MV-4-11 (cell line): ENCODE results near the gene SLC25A22.

Experiments used
- DNase-seq: peaks from one replicate; lab custom pipeline; 2025; lab: John Stamatoyannopoulos, UW

The SLC25A22 gene

DNA sequence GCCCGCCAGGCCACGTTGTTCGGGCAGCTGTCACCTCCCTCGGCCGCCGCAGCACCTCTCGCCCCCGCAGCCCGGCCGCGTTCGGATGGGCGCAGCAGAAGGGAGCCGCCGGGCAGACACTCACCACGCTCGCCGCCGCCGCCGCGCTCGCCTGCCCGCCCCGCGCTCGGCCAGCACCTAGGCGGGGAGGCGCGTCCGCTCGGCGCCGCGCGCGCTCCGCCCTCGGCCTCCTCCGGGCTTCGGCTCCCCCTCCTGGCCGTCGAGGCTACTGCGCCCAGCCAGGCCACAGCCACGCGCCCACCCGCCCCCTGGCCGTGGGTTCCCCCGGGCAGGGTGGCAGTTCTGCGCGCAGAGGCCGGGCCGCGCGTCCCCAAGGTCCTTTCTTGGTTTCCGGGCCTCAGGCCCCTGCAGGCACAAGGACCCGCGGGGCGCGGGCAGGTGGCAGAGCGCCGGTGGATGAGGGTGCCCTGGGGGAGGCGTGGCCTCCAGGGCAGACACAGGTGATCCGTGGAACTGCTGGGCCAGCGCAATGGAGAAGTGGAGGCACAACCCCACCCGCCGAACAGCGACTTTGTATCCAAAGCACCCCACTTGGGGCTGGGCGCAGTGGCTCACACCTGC, at the start of gene SLC25A22:
Gene SLC25A22, minus strand, starts transcription at position 189 of the 621 bp plus-strand sequence. CDS start 3,275 bp downstream, outside the sequence.
- peak; percentile 63 for DNase-seq

DNA sequence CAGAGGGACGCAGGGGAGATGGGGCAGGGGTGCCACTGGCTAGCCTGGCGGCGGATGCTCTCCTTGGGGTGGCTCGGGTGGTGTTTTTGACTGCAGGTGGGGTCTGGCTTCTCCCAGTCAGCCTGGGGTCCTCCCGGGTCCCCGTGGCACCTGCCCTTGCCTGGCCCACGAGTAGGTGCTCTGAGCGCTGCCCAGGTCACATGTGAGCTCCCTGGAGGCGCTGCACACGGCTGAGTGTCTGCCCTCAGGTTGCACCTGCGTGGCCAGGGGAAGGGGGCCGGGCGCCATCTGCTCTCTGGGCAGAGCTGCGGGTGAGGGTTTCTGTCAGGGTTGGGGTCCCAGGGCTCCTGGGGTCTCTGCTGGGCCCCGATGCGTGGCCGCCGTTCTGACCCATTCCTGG, 49.8 kb upstream of the SLC25A22 start:
- no peak for DNase-seq

DNA sequence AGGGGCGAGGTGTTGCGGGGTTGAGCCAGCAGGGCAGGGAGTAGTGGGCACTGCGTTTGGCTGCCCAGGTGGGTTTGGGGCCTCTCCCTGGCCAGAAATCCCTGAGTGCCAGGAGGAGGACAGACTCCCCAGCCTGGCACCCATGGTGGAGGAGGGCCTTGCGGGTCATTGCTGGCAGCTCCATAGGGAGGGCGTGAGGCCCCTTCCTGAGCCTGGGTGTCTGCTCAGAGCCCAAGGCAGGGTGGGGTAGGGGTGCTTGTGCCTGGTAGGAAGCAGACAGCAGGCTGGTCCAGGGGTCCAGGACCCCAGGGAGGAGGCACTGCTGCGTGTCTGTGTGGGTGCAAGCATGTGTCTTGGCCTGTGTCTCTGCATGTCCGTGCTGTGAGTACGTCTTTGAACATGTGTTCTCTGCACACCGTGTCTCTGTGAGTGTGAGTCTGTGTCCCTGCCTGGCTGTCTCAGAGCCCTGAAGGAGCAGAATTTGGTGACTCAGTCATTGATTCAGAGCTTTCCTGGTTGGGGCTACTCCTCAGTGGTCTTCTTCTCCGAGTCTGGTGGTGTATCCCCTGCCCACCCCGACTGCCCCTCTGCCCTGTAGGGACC, 48.5 kb upstream of the SLC25A22 start:
- DNase-seq, result no peak

DNA sequence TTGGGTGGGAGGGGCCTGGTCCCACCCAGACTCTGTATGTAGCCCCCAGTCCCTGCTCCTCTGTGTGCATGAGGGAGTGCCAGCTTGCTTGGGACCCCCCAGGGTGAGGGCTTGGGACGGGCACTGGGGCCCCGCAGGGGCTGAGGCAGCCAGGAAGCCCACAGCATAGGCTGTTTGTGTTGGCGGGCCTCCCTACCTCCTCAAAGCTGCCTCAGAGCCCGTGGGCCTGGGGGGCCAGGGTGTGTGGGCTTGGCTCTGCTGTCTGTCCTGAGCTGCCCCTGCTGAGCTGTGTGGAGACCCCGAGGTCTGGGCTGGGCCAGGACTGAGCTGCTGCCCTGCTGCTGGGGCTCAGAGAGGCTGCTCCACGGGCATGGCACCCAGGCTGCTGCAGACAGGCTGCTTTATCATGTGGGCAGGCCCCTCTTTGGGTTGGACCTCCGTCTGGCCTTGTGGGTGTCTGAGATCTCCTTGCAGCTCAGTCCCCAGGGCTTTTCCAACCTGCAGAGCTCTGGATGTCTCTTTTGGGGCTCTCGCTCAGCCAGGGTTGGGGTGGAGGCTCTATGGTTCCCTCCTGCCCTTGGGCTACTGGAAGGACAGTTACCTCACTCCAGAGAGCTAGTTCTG, 47.9 kb upstream of the SLC25A22 start:
- no peak for DNase-seq

DNA sequence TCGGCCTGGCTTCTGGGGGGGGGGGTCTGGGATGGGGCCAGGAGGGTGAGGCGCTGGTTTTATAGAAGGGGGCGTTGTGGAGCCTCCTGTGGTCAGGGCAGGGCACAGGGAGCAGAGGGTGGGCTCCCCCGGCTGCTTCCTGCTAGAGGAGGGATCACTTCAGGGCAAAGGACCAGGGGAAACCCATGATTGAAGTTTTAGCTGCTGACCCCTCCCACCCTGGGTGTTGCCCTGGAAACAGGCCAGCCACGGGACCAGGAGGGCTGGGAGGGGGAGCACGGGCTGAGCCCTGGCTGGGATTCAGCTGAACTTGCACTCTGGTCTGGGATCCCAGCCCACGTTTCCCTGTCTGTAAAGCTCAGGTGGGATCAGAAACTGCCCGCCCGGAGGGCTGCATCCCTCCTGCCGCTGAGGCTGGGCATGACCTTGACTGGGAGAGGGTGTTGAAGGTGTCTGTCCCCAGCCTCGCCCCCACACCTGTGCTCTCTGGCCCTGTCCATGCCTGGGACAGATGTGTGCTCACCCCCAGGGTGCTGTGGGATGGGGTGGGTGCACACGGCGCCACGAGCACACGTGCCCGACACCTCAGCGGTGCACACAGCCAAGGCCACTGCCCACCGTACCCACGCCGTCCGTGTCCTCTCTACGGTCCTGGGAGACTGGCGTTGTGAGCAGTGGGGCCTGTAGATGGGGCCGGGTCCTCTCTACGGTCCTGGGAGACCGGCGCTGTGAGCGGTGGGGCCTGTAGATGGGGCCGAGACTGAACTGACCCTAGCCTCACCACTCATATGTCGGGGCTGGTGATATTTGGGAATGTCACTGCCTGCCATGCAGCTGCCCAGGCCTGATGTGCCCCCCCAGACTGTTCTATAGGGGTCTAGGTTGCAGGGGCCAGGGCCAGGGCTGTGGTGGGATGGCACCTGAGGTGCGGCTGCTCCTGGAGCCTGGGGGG, 46.9 kb upstream of the SLC25A22 start:
- DNase-seq, result no peak

DNA sequence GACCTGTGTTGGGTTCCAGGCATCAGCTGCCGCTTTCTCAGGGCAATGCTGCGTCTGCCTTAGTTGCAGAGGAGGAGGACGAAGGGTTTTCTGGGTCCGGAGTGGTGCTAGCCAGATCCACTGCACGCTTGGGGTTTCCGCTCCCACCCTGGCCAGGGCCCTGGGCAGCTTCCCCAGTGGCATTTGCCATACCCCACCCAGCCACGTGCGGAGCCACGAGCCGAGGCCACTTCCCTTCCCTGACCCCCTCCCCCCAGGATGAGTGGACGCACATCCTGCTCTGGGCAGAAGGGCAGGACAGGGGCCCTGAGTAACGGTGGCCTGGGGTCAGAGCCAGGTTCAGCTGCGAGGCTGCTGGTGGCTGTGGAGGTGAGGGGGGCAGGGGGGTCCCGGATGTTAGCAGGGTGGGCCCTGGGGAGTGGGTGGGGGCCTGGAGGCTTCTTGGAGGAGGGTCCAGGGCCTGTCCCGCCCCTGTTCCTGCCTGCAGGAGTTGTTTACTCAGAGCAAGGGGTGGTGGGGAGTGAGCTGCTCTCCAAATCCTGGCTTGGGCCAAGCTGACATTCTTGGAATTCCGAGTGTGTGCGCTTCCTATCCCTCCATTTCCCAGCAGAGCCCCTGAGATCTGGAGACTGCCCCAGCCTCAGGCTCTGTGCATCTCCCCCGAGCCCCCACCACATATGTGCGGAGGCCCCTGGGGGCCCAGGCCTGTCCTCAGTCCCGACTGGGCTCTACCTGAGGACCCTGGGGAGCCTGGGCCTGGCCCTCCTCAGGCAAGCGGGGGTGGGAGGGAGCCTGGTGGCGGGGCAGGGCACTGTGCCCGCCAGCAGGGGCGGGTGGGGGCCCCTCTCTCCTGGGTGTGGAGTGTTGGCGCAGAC, 46.0 kb upstream of the SLC25A22 start:
- no peak for DNase-seq

DNA sequence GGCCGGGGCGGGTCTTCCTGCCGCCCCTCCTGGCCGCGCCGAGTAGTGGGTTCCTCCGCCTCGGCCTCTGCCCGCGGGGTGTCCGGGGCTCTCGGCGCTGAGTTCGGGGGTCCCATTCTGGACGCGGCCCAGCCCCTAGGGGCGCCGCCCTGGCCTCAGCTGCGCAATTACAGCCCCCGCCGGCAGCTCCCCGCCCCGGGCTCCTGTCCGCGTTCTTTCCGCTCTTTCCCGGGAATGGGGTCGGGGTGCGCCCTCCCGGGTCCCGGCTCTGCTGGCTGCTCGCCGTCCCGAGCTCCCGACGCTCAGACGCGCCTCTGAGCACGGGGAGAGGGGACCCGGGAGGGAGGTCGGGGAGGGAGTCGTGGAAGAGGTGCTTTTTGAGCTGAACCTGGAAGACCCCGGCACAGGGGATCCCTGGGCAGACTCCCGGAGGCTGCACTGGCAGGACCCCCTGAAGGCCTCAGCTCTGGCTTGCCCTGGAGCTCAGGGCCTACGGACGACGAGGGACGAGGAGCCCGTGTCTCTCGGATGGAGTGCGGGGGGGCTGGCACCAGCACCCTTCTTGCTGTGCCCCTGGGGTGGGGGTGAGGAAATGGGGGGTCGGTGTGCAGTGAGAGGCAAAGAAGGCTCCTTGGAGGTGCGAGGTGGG, 45.1 kb upstream of the SLC25A22 start:
- no peak for DNase-seq

DNA sequence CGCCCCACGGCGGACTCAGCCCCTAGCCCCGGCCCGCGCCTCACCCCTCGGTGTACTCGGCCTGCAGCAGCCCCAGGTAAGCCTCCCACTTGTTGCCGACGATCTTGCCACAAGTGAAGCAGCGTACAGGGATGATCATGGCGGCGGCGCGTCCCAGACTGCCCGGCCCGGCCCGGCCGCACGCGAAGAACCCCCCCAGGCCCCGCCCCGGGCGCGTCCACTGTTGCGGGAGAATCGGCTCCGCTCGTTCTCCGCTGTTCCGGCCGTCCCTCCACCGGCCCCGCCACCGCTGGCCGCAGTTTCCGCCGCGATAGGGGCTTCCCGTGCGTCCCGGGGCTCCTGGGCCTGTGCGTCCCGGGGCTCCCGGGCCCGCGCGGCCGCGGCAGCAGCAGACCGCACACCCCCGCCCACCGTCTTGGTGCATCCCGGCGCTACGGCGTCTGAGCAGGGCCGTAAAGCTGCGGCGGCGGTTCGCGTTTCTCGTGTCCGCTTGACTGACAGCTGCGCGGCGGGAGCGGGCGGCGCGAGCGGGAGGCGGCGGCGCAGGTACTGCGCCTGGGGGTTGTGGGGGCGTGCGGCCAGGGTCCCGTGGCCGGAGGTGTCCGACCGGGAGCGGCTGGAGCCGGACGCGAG, 44.4 kb upstream of the SLC25A22 start, which contains the start of the genes POLR2L and TSPAN4:
Gene POLR2L, minus strand, starts transcription at position 160 of the 633 bp plus-strand sequence. Its CDS starts 21 bp downstream, at position 139.
Gene TSPAN4, plus strand, starts transcription at position 483 of the 633 bp plus-strand sequence. CDS start 7,453 bp downstream, outside the sequence.
- DNase-seq, result peak; percentile 72

DNA sequence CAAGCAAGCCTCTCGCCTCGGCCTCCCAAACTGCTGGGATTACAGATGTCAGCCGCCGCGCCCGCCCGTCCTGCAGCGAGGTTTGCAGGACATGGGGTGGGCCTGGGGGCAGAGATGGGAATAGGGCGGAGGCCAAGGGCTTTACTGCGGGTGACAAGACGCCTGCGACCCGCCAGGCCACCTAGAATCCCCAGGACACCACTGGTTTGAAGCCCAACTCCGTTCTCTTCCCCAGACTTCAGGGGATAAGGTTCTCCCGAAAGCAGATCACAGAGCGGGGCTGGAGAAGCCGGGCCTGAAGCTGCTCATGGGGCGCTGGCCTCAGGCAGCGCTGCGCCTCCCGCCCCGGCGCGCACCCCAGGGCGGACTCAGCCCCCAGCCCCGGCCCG, 43.9 kb upstream of the SLC25A22 start:
- DNase-seq, result no peak

DNA sequence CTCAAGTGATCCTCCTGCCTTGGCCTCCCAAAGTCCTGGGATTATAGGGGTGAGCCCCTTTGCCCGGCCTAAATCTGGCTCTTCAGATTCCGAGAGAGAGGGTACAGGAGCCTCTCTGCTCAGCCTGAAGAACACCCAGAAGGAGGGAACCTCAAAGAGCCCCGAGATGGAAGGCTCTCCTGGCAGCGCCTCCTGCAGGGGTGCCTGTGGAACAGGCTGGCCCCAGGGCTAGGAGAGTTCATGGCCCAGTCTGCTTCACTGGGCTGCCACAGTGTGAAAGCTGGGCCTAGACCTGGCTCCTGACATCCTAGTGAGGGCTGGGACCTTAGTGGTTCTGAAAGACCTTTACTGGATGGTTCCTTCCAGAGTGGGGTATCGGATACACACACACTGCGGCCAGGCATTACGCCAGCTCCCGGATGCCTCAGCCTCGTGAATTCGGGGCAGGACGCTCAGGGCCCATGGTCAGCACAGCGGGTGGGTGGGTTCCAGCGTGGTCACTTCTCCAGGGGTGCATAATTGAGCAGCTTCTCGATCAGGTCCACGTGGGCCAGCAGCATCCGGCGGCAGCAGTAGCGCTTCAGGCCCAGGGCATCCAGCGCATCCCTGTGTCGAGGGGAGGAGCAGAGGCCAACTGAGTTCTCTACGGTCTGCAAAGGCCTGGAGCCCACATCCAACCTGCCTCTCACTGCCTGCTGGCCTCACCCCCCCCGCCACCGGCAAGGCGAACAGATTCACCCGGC, 42.0 kb upstream of the SLC25A22 start:
- DNase-seq, result no peak

DNA sequence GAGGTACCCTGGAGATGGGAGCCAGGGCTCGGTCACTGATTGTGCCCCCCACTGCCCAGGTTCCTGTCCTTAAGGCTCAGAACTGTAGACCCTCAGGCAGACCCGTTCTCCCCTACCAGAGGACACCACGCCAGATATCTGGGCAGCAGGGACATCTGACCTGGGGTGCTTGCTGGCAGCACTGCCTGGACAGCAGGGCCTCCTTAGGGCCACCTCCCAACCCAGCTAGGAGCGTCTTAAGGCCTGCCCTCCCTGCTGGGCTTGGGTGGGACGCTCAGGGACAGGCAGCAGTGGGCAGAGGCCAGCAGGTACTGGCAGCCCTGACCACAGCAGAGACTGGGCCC, 41.2 kb upstream of the SLC25A22 start:
- no peak for DNase-seq

DNA sequence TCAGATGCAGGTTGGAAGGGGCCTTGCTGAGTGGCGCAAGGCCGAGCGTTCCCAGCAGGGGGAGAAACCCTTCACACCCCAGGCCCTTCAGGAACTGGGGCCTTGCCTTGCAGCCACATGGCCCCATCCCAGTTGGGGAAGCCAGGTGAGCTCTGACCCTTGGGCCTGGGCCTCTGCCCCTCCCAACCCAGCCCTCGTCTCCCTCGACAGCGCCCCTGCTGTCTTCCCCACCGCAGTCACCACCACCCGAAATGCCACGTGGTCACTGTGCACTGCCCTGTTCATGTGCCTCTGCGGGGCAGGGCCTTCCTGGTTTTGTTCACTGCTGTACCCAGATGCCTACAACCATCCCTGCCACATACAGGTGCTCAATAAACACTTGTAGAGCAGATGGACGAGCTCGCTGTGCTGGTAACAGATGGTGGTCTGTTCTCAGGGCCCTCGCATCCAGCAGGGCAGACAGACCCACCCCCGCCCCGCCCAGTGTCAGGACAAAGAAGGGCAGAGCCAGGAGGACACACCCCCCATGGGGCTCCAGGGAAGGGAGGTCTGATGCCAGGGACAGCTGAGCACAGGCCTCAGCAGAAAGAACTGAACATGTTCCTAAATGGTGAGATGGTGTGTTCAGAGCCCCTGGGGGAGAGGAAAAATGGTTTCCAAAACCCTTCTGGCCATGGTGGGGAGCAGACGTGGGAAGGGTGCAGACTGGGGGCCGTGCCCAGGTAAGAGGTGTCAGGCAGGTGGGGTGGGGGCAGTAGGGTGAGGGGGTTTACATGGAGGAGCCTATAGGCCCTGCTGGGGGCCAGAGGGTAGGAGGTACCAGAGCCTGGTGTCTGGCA, 40.6 kb upstream of the SLC25A22 start:
- DNase-seq, result no peak

DNA sequence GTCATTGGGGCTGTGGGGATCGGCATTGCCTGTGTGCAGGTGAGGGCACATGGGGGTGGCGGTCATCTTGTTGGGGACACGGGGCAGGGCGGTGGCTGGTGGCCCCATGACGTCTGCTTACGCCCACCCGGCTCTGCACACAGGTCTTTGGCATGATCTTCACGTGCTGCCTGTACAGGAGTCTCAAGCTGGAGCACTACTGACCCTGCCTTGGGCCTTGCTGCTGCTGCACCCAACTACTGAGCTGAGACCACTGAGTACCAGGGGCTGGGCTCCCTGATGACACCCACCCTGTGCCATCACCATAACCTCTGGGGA, 39.9 kb upstream of the SLC25A22 start:
- no peak for DNase-seq

DNA sequence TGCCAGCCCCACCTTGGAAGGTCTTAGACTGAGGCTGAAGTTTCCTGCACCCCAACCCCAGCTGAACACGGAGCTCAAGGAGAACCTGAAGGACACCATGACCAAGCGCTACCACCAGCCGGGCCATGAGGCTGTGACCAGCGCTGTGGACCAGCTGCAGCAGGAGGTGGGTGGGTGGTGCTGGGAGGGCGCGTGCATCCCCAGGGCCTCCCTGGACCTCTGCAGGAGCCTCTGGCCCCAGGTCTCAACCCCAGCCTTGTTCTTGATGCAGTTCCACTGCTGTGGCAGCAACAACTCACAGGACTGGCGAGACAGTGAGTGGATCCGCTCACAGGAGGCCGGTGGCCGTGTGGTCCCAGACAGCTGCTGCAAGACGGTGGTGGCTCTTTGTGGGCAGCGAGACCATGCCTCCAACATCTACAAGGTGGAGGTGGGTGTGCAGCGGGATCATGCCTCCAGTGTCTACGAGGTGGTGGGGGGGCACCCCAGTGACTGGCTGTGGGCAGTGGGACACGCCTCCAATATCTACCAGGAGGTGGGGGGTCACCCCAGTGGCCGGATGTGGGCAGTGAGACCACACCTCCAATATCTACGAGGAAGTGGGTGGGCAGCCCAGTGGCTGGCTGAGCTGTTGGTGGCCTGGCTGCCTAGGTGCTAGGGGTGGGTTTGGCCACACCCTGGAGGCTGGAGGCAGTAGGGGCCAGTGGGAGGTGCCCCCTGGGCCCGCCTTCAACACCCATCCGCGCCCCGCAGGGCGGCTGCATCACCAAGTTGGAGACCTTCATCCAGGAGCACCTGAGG, 39.3 kb upstream of the SLC25A22 start:
- DNase-seq, result no peak

DNA sequence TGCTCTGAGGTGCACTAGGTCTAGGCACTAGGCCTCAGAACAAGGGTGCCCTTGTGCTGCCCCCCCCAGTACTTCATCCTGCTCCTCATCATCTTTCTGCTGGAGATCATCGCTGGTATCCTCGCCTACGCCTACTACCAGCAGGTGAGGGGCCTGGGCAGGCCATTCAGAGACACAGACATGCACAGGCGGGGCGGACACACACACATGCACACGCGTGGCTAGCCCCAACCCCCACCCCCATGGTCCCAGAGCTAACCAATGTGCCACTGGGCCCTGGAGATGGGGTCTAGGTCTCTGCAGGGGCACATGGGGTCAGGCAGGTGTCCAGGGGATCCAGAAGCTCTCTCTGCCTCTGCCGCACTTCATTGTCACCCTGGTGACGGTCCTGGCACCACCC, 38.6 kb upstream of the SLC25A22 start:
- DNase-seq, result no peak

DNA sequence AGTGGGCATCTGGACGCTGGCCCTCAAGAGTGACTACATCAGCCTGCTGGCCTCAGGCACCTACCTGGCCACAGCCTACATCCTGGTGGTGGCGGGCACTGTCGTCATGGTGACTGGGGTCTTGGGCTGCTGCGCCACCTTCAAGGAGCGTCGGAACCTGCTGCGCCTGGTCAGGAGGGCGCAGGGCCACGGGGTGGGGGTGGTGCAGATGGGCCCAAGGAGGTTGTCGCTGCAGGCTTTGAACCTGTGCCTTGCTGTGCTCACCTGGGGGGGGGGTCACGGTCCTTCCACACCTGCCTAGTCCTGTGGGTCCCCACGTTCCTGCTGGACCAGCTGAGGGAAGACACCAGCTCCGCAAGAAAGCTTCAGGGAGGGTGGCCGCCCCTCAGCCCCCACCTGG, 38.2 kb upstream of the SLC25A22 start:
- no peak for DNase-seq

DNA sequence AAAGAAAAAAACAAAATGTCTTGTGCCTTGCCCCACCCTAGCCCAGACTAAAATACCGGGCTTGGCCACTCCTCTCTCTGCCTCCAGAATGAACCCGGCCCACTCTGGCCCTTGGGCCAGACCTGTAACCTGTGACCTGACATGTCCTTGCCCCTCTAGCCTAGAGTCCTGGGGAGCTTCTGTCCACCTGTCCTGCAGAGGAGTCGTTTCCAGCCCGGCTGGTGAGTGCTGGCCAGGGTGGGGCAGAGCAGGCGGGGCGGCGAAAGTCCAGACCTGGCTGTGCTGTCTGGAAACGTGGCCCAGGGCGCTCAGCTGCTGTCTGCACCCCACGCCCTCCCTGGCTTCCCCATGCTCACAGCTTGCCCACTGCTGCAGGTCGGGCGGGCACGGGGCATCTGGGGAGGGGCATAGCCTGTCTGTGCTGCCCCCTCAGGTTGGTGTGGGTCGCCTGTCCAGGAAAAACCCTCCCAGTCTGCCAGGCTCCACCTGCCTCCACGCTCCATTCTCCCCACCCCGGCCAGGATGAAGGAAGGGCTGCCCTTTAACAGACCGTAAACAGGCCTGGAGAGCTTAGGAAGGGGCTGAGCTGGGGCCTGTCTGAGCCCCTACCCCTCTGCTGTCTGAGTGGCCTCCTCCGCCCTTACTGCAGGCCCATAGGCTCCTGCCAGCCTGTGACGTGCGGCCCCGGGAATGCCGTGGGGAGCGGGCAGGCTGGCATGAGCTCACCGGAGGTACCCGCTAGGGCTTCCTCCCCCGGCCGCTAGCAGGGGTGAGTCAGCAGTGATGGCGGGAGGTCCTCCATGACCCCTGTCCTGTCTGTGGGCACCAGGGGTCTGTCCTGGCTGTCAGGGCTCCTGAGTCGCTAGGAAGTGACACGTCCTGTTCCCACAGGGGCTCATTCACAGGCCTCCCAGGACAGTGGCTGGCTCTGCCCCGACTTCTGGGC, 36.6 kb upstream of the SLC25A22 start:
- DNase-seq, result peak; percentile 31
